Breast epithelium (tissue), 4 donors: Measurements from ENCODE around the gene PAGE4. TPM values are rescaled to one million over a fixed set of nuclear protein-coding genes. Genes with fewer than 3 reads are reported as not detected.

Source experiments
- DNase-seq, 2 donors: peaks; one replicate each; pipeline ENCODE4 v3.0.0-alpha.2; 2019; ENCODE audit warnings: low spot score in 2 of 2
- H3K27ac ChIP-seq, 2 donors: fragments of 200-600 bp; sonication (generic) in 1 of 2; one replicate each; pipeline ENCODE4 v1.5.1; 2016 to 2019; ENCODE audit warnings: mild to moderate bottlenecking in 1 of 2
- H3K27me3 ChIP-seq, 2 donors: fragments of 200-600 bp; sonication (generic) in 1 of 2; one replicate each; pipeline versions ENCODE4 v1.5.1 to v1.6.0; 2017 to 2019; ENCODE audit warnings: control low read depth in 1 of 2, mild to moderate bottlenecking in 1 of 2
- H3K36me3 ChIP-seq: fragments of 200-600 bp; one replicate; pipeline ENCODE4 v1.5.1; 2019
- H3K4me1 ChIP-seq, 2 donors: fragments of 200-600 bp; sonication (generic); one replicate each; pipeline ENCODE4 v1.5.1; 2016 to 2019; ENCODE audit warnings: control low read depth in 1 of 2
- H3K4me3 ChIP-seq, 3 donors: fragments of 200-600 bp; sonication (generic); 1 replicate in 2 of 3; 2 replicates in 1 of 3; pipeline ENCODE4 v1.5.1; 2016 to 2019; ENCODE audit warnings: mild to moderate bottlenecking in 3 of 3, moderate library complexity in 2 of 3
- H3K9me3 ChIP-seq, 2 donors: fragments of 200-600 bp; sonication (generic) in 1 of 2; one replicate each; pipeline ENCODE4 v1.5.1; 2016 to 2019; ENCODE audit warnings: control low read depth in 1 of 2
- POLR2A ChIP-seq: fragments of 450-650 bp; IDR thresholded peaks from one replicate; pipeline ENCODE4 v1.6.1; 2016; ENCODE audit warnings: antibody characterized with exemption, mild to moderate bottlenecking, moderate library complexity
- POLR2AphosphoS5 ChIP-seq, 3 donors: sonication (generic); formaldehyde crosslinking; IDR thresholded peaks; one replicate each; pipeline ENCODE4 v1.6.1; 2017; ENCODE audit warnings: antibody characterized with exemption in 3 of 3
- intact Hi-C: fragments of 100-400 bp; cut with DNase I; formaldehyde crosslinking; loops from one replicate; pipeline ENCODE4 v1.15.1; 2023; ENCODE audit warnings: low total_unique reads
- total RNA-seq, 3 donors: library from RNA; depleted of rRNA; stranded (reverse); fragments of >200 nt; gene quantifications; one replicate each; pipeline ENCODE4 v1.1.0, GENCODE V29; 2016
- TF ChIP-seq, protein P1 (sequence below), 3 donors: fragments of 450-650 bp; IDR thresholded peaks; one replicate each; pipeline ENCODE4 v1.5.1; 2016 to 2017; ENCODE audit warnings: antibody characterized with exemption in 3 of 3, mild to moderate bottlenecking in 3 of 3, moderate library complexity in 3 of 3

Gene PAGE4, protein sequence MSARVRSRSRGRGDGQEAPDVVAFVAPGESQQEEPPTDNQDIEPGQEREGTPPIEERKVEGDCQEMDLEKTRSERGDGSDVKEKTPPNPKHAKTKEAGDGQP
- total RNA-seq, result not detected

DNA sequence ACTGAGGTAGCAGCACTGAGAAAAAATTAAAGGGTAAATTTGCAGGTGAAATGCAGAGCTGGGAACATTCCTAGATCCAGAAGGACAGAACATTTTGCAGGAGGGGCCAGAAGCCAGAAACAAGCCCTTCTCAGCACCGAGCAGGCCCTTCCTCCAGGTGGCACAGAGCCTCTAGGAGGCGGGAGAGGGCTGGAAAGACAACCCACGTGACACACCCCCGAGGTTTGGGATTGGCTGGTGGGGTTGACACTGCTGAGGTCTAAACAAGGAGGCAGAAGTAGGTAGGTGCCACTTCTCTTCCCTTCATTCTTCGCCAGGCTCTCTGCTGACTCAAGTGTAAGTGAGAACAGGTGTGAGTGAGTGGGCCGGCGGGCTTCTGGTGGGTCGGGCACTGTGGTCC, at the start of gene PAGE4:
PAGE4 (plus strand) TSS at position 288 of the 400 bp plus-strand sequence. CDS start 1,126 bp downstream, outside the sequence.
- intact Hi-C loops, result no loop called here
- Histone ChIP-seq H3K4me3 (no peak within 1 kb of the TSS), H3K4me1 (no peaks in the 10 kb centered on the region), H3K27me3 (peaks cover 0 to 51% of the 10 kb centered on the region in 2 donors), H3K27ac (no peak within 1 kb of the TSS), H3K36me3 (no peaks in the 10 kb centered on the region), H3K9me3 (no peaks in the 10 kb centered on the region)
- TF ChIP-seq POLR2AphosphoS5 (IDR thresholded peaks at IDR 0.05), result no peak
- no peak for TF ChIP-seq POLR2A
- TF ChIP-seq, protein P1, sequence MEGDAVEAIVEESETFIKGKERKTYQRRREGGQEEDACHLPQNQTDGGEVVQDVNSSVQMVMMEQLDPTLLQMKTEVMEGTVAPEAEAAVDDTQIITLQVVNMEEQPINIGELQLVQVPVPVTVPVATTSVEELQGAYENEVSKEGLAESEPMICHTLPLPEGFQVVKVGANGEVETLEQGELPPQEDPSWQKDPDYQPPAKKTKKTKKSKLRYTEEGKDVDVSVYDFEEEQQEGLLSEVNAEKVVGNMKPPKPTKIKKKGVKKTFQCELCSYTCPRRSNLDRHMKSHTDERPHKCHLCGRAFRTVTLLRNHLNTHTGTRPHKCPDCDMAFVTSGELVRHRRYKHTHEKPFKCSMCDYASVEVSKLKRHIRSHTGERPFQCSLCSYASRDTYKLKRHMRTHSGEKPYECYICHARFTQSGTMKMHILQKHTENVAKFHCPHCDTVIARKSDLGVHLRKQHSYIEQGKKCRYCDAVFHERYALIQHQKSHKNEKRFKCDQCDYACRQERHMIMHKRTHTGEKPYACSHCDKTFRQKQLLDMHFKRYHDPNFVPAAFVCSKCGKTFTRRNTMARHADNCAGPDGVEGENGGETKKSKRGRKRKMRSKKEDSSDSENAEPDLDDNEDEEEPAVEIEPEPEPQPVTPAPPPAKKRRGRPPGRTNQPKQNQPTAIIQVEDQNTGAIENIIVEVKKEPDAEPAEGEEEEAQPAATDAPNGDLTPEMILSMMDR (IDR thresholded peaks at IDR 0.05), result no peak
- DNase-seq, result no peak

DNA sequence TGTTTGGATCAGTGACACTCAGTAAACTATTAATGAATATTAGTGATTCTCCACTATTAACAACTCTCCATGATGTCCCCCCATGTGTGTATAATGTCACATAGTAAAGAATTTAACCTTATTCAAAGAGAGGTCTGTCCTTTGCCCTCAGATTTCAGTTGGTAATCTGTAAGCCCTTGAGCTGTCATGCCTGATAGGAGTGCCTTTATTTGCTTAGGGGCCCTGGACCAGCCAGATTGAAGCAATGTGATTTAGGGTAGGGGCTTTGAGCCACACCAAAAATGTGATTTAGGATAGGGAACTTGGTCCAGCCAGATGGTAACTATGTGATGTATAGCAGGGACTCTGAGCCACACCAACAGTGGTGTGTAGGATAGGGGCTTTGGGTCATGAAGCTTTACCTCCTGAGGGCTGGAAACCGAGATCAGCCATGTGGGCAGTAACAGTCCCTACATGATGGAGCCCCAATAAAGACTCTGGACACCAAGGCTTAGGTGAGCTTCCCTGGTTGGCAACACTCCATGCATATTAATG, 44.3 kb upstream of the PAGE4 start:
- DNase-seq, result no peak
- Histone ChIP-seq H3K4me3 (no peak overlapping the region), H3K27me3 (peaks cover 0 to 22% of the 10 kb centered on the region in 2 donors), H3K27ac (no peak overlapping the region), H3K9me3 (no peaks in the 10 kb centered on the region), H3K36me3 (no peaks in the 10 kb centered on the region), H3K4me1 (no peaks in the 10 kb centered on the region)
- intact Hi-C loops, result no loop called here
- TF ChIP-seq, protein P1 (IDR thresholded peaks at IDR 0.05), result no peak
- TF ChIP-seq POLR2A, result no peak
- TF ChIP-seq POLR2AphosphoS5 (IDR thresholded peaks at IDR 0.05), result no peak

- no peak overlapping the region for H3K27ac ChIP-seq
- intact Hi-C loops, result no loop called here
- no peak overlapping the region for H3K4me3 ChIP-seq
- H3K27me3 ChIP-seq, result peaks cover 0 to 38% of the 10 kb centered on the region in 2 donors
- H3K9me3 ChIP-seq, result no peaks in the 10 kb centered on the region
- DNase-seq, result no peak
- H3K36me3 ChIP-seq, result no peaks in the 10 kb centered on the region
- TF ChIP-seq POLR2A (no peak), POLR2AphosphoS5 (IDR thresholded peaks at IDR 0.05) (no peak)
- TF ChIP-seq, protein P1 (IDR thresholded peaks at IDR 0.05), result no peak
- H3K4me1 ChIP-seq, result no peaks in the 10 kb centered on the region
These were observed 36.7 kb upstream of the PAGE4 start for GRCh38 chrX:49792376-49792775.

- no peak for TF ChIP-seq POLR2AphosphoS5 (IDR thresholded peaks at IDR 0.05)
- TF ChIP-seq POLR2A, result no peak
- TF ChIP-seq, protein P1 (IDR thresholded peaks at IDR 0.05), result no peak
- intact Hi-C loops, result no loop called here
- Histone ChIP-seq H3K9me3 (peaks cover 0 to 8% of the 10 kb centered on the region in 2 donors), H3K4me1 (no peaks in the 10 kb centered on the region), H3K27me3 (peaks cover 0 to 51% of the 10 kb centered on the region in 2 donors), H3K4me3 (no peak overlapping the region), H3K27ac (no peak overlapping the region), H3K36me3 (no peaks in the 10 kb centered on the region)
- no peak for DNase-seq
These were observed 35.4 kb upstream of the PAGE4 start for GRCh38 chrX:49793686-49794085.

DNA sequence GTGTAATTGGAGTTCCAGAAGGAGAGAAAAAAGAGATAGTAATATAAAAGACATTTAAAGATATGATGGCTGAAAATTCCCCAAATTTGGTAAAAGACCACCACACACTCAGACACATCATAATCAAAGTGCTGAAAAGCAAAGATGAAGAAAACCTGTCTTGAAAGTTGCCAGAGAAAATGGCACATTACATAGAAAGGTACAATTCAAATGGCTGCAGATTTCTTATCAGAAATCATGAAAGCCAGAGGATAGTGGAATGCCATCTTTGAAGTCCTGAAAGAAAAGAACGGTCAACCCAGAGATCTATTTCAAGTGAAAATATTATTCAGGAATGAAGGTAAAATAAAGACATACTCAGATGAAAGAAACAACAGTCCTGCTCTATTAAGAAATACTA, 29.3 kb upstream of the PAGE4 start:
- TF ChIP-seq POLR2A, result no peak
- TF ChIP-seq, protein P1 (IDR thresholded peaks at IDR 0.05), result no peak
- no peak for TF ChIP-seq POLR2AphosphoS5 (IDR thresholded peaks at IDR 0.05)
- Histone ChIP-seq H3K9me3 (peaks cover 5 to 21% of the 10 kb centered on the region in 2 donors), H3K36me3 (no peaks in the 10 kb centered on the region), H3K27ac (no peak overlapping the region), H3K27me3 (peaks cover 0 to 37% of the 10 kb centered on the region in 2 donors), H3K4me3 (no peak overlapping the region), H3K4me1 (no peaks in the 10 kb centered on the region)
- no peak for DNase-seq
- intact Hi-C loops, result no loop called here
